GM12878 (cell line): ENCODE data around the gene FAM222B.

Source experiments
- CEBPB ChIP-seq, 2 experiments: fragments of 150-350 bp in 1 of 2; IDR thresholded peaks; 2 replicates each; pipeline ENCODE4 v1.6.1; 2012 to 2014; ENCODE audit warnings: low read depth in 2 of 2, low read length in 2 of 2, borderline replicate concordance in 1 of 2, inconsistent platforms in 1 of 2
- EGR1 ChIP-seq, 2 experiments: IDR thresholded peaks; 1 replicate in 1 of 2; 2 replicates in 1 of 2; pipeline ENCODE4 v1.6.1; 2011 to 2012; ENCODE audit warnings: low read depth in 2 of 2, low read length in 2 of 2, borderline replicate concordance in 1 of 2, mild to moderate bottlenecking in 1 of 2, moderate library complexity in 1 of 2
- FOS ChIP-seq: IDR thresholded peaks from 3 replicates; pipeline ENCODE4 v1.6.1; 2011; ENCODE audit warnings: borderline replicate concordance; ENCODE audit not compliant: insufficient read length; ENCODE audit errors: extremely low read depth
- FOXK2 ChIP-seq: fragments of 450-650 bp; IDR thresholded peaks from 2 replicates; pipeline ENCODE4 v1.6.1; 2017; ENCODE audit warnings: mild to moderate bottlenecking, moderate library complexity
- NRF1 ChIP-seq: conservative IDR thresholded peaks from 2 replicates; pipeline ENCODE4 v1.6.1; 2011; ENCODE audit warnings: mild to moderate bottlenecking, low read depth, low read length, improper control_type of control experiment
- POLR2A ChIP-seq: IDR thresholded peaks from 2 replicates; pipeline ENCODE4 v1.6.1; 2011; ENCODE audit warnings: low read depth, mild to moderate bottlenecking, low read length
- RFX5 ChIP-seq: IDR thresholded peaks from 2 replicates; pipeline ENCODE4 v1.6.1; 2011; ENCODE audit warnings: low read depth, low read length, improper control_type of control experiment
- TARDBP ChIP-seq: IDR thresholded peaks from 2 replicates; pipeline ENCODE4 v1.6.1; 2016; ENCODE audit warnings: borderline replicate concordance
- TCF12 ChIP-seq: IDR thresholded peaks from 2 replicates; pipeline ENCODE4 v1.6.1; 2011; ENCODE audit warnings: low read depth, mild to moderate bottlenecking, low read length
- TCF7 ChIP-seq: IDR thresholded peaks from 2 replicates; pipeline ENCODE4 v1.6.1; 2014; ENCODE audit warnings: antibody characterized with exemption, borderline replicate concordance
- ZNF24 ChIP-seq: fragments of 450-650 bp; IDR thresholded peaks from 2 replicates; pipeline ENCODE4 v1.6.1; 2017; ENCODE audit warnings: antibody characterized with exemption, mild to moderate bottlenecking
- TF ChIP-seq, protein P1 (sequence below), 3 experiments: IDR thresholded peaks in 2 of 3; conservative IDR thresholded peaks in 1 of 3; 2 replicates each; pipeline ENCODE4 v1.5.1; 2011; ENCODE audit warnings: low read depth in 3 of 3, low read length in 3 of 3, mild to moderate bottlenecking in 3 of 3, control low read depth in 2 of 3, moderate library complexity in 2 of 3, inconsistent platforms in 1 of 3, mixed read lengths in 1 of 3; ENCODE audit not compliant: control insufficient read depth in 2 of 3, insufficient read depth in 1 of 3; ENCODE audit errors: extremely low read depth in 1 of 3

GRCh38 chr17:28737770-28738679 is 104.6 kb downstream of the FAM222B start:
- no peak for TF ChIP-seq EGR1 (IDR thresholded peaks at IDR 0.05; ENCODE audit: borderline replicate concordance in 1 of 2, low read depth in 2 of 2, low read length in 2 of 2)
- TF ChIP-seq, protein P1, sequence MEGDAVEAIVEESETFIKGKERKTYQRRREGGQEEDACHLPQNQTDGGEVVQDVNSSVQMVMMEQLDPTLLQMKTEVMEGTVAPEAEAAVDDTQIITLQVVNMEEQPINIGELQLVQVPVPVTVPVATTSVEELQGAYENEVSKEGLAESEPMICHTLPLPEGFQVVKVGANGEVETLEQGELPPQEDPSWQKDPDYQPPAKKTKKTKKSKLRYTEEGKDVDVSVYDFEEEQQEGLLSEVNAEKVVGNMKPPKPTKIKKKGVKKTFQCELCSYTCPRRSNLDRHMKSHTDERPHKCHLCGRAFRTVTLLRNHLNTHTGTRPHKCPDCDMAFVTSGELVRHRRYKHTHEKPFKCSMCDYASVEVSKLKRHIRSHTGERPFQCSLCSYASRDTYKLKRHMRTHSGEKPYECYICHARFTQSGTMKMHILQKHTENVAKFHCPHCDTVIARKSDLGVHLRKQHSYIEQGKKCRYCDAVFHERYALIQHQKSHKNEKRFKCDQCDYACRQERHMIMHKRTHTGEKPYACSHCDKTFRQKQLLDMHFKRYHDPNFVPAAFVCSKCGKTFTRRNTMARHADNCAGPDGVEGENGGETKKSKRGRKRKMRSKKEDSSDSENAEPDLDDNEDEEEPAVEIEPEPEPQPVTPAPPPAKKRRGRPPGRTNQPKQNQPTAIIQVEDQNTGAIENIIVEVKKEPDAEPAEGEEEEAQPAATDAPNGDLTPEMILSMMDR (IDR thresholded peaks at IDR 0.05 in 2 of 3, conservative IDR thresholded peaks at IDR 0.05 in 1 of 3; ENCODE audit: control insufficient read depth in 2 of 3, extremely low read depth in 1 of 3, insufficient read depth in 1 of 3, low read depth in 3 of 3, low read length in 3 of 3): no peak
- TF ChIP-seq TCF7: no peak
- TF ChIP-seq FOS: no peak
- no peak for TF ChIP-seq TARDBP
- TF ChIP-seq NRF1: no peak
- TF ChIP-seq CEBPB (IDR thresholded peaks at IDR 0.05; ENCODE audit: borderline replicate concordance in 1 of 2, low read depth in 2 of 2, low read length in 2 of 2): no peak
- 0 out of 2 replicates have a peak, but pooled peaks have one; percentile 11 for TF ChIP-seq TCF12
- no peak for TF ChIP-seq ZNF24
- no peak for TF ChIP-seq RFX5
- TF ChIP-seq POLR2A: peak; percentile 83
- no peak for TF ChIP-seq FOXK2
